HG02943 (cell line): ENCODE results near the gene MCL1.
"Not testable (repeated sequence)": the region's sequence is repeated elsewhere in the genome, so short reads cannot be mapped to it uniquely, and the experiment has no call there.

Experiments used
- ATAC-seq: cut with Tn5 transposase; IDR thresholded peaks from one replicate; pipeline ENCODE4 v1.9.1; 2021; ENCODE audit warnings: mild to moderate bottlenecking, low read depth, moderate library complexity; ENCODE audit not compliant: unreplicated experiment

The MCL1 gene

DNA sequence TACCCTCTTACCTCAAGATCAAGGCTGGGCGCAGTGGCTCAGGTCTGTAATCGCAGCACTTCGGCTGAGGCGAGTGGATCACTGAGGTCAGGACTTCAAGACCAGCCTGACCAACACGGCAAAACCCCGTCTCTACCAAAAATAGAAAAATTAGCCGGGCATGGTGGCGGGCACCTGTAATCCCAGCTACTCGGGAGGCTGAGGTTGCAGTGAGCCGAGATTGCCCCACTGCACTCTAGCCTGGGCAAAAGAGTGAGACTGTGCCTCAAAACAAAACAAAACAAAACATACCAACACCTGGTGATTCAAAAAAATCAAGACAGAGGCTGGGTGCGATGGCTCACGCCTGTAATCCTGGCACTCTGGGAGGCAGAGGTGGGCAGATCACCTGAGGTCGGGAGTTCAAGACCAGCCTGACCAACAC, 5.8 kb downstream of the MCL1 start:
- ATAC-seq = not testable (repeated sequence)

DNA sequence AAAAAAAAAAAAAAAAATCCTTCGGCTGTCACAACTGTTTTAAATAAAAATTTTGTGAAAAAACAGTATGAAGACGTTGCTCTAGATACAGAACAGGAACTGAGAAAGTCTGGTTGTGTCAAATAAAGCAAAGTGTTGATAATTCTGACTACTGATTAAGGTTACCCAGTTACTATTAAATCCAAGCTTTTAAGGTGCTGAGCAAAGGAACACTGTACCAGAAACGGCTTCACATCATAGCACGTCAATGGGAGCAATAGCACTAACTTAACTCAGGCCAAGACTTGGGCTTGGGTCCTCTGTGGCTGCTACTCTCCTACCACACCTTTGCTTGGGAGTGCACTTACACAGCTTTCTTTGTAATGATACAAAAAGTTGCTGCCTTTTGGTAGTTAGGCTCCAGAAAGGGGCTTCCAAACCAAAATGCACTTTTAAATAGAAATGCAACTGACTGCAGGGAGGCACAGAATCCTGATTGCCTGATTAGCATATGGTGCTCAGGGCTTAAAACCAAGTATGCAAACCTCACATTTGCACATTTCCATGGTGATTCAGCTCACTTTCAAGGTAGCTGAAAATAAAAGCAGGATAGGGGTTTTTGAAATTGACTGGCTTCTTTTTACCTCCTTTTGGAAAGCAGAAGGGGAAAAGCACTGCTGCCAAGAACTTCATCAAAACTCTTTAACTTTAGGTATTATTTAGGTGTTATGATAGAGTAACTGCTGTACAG, 6.3 kb downstream of the MCL1 start:
- no peak for ATAC-seq

DNA sequence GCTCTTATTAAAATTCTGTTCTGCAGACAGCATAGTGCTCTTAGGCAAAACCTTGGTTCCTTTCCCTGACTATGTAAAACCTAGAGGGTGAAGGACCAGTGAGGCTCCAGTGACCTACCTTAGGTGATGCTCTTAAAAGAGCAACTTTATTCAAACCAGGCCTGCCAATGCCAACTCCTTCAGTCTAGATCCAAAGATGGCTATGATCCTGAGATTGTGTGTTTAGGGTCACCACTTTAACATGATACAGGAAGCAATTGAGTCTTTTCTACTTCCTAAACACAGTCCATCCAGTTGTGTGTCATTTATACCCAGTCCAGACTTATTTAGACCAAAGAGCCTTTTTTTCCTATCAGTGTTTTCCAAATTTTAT, 10.8 kb downstream of the MCL1 start:
- no peak for ATAC-seq

DNA sequence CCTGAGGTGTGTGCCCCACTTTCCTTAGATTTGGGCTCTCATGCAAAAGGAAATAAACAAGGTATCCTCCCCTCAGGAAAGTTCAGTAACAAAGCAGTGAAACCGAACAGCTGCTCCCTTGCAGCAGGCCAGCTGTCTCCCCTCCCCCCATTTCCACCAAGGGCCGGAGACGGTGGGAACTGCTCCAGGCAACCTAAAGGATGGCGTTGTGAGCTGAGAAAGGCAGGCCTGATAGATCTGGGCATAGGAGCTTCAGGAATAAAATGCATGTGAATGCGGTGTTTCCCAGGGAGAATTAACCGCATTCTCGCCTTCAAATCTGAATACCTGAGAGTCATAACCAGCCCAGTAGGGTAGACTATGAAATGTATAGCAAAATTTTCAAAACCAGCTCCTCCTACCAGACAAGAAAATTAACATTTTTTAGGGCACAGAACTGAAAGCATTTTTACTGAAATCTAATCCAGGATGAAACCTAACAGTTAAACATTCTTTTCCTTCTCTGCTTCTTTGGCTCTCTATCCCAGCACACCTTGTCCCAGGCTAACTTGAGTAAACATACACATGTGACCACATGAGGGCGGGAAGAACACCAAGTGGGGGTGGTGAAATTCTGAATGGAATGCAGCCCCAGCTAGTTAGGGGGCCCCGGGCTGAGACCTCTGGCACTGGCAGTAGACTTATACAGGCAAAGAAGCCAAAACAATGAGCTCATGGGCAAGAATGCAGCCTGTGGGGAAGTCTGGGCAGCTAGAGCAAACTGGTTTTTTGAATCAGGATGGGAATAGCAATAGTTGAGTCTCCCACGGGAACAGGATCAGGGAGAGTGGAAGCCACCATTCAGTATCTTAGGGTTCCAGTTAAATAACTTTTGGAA, 11.5 kb downstream of the MCL1 start:
- peak; percentile 15 for ATAC-seq

DNA sequence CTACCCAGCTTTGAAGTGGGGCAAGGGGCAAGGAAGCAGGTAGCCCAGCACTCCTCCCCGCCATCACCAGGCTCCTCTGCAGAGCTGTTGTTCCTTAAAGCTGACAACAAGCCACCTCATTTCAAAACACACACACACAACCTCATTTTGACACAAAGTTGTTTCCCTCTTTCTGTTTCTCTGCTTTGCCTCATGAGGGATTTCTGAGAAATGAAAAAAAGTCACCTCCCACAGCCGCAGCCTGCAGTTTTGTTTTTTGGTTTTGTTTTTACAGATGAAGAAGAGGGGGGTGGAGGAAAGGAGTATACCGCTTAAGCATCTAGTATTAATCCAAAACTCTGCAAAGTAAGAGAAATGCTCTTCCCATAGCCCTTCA, 12.1 kb downstream of the MCL1 start:
- peak; percentile 30 for ATAC-seq

DNA sequence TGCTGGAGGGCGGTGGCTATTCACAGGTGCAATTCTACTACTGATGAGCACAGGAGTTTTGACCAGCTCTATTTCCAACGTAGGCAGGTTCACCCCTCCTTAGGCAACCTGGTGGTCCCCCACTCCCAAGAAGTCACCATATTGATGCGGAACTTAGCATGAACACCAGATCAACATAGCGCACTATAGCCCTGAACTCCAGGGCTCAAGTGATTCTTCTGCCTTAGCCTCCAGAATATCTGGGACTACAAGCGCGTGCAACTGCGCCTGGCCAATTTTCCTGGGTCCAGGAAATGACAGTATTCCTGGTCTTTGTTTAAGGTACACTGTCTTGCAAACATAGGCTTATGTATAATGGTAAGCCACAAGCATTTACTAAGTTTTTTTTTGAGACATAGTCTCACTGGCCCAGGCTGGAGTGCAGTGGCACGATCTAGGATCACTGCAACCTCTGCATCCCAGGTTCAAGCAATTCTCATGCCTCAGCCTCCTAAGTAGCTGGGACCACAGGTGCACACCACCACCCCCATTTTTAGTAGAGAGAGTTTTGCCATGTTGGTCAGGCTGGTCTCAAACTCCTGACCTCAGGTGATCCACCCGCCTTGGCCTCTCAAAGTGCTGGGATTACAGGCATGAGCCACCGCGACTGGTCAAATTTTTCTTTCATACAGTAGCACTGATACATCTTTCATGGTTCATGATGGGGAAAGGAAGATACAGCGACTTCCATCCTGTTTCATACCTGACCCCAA, 12.6 kb downstream of the MCL1 start:
- no peak for ATAC-seq

DNA sequence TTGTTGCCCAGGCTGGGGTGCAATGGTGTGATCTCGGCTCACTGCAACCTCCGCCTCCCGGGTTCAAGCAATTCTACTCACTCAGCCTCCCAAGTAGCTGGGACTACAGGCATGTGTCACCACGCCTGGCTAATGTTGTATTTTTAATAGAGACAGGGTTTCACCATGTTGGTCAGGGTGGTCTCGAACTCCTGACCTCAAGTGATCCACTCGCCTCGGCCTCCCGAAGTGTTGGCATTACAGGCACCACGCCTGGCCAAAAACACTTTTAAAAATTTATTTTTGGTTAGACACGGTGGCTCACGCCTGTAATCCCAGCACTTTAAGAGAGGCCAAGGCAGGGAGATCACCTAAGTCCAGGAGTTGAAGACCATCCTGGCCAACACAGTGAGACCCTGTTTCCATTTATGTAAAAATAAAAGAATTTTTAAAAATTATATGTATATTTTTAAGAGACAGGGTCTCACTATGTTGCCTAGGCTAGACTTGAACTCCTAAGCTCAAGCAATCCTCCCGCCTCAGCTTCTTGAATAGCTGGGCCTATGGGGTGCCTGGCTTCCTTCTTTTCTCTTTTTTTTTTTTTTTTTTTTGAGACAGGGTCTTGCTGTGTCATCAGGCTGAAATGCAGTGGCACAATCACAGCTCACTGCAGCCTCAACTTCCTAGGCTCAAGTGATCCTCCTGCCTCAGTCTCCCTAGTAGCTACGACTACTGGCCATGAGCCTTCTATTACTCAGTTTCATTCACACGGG, 14.0 kb downstream of the MCL1 start:
- not testable (repeated sequence) for ATAC-seq

DNA sequence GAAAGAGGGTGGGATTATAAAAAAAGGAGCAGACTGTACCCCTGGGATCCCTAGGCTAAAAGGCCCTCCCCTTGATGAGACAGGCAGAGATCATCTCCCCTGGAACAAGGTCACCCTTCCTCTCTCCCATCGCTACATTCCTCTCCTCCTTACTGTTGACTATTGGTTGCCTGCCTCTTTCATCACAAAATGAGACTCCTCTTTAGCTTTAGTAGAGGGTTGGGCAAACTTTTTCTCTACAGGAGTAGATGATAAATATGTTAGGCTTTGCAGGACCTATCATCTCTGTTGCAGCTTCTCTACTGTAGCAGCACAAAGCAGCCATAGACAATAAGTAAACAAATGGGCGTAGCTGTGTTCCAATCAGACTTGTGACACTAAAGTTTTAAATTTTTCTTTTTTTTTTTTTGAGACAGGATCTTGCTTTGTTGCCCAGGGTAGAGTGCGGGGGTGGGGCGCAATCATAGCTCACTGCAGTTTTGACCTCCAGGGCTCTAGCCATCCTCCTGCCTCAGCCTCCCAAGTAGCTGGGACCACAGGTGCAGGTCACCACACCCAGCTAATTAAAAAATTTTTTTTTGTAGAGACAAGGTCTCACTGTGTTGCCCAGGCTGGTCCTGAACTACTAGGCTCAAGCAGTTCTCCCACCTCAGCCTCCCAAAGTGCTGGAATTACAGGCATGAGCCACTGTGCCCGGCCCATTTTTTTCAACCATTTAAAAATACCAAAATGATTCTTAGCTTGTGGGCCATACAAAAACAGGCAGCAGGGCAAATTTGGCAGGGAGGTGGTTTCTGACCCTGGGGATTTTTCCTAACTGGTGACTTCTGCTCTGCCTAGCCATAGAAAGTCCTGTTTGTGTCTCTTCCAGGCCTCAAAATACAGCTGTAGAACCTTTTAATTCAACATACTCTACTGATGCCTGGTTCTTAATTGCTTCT, 15.1 kb downstream of the MCL1 start:
- no peak for ATAC-seq

DNA sequence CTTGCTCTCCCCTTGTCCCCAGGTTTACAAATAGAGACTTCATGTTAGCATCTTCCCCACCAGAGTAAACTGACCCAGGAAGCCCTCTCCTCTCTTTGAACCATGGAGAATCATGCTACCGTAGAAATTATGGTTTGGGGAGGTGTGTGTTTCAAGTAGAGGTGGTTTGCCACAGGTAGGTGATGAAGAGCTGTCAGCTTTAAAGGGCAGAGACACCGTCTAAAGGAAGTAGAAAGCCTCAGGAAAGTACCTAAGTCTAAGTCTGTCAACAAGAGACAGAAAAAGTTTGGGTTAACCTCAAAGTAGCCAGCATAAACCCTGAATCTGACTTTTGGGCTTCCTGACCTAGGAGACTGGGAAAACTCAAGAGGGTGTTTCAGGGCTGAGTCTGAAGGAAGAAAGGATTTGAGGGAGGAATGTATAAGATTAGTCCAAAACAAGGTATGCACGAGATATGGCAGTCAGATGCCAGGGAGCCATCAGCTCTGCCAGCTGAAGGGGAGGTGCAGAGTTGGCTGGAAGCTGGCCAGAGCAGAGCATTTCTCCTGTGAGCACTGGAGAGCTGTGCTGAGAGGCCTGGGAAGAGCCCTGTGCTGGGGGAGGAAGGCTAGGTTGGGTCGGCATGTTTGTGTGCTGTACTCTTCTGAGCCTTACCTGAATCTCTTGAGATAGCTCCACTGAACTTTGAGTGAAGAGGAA, 15.9 kb downstream of the MCL1 start:
- peak; percentile 32 for ATAC-seq

DNA sequence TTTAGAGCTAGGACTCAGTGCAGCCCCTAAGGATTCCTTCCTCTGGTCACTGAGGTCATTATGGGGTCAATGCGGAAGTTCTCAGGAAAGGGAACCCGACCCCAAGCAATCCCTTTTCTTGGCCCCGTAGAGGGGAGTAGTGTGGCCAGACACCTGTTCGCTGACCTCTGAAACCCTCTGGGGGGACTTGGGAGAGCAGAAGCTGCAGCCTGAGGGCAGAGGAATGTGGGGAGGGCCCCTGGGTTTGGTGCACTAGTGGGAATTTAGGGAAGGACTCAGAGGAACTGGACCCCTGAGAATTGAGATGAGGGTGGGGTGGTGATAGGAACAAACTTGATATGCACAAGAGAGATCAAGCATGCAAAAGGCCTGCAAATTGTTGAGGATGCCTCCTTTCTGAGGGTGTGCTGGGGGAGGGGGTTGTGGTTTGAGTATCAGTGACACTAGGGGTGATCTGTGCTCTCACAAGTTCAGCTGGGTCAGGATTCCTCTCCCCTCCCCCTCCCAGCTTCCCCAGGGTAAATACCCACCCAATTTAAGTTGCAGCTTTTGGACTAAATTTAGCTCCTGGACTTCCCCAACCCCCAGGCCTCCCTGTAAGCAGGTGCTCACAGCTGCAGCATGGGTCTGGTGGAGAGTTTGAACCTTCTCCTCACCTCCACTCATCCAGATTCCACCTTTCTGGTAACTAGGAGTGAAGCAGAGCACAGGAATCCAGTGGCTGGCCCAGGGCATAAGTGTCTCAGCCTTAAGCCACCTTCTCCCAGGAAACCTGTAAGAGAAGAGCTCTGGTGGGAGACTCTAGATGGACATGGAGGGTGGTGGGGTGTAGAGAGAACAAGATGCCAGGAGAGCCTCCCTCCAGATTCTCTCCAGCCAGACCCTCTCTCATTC, 16.7 kb downstream of the MCL1 start:
- ATAC-seq = peak; percentile 32

DNA sequence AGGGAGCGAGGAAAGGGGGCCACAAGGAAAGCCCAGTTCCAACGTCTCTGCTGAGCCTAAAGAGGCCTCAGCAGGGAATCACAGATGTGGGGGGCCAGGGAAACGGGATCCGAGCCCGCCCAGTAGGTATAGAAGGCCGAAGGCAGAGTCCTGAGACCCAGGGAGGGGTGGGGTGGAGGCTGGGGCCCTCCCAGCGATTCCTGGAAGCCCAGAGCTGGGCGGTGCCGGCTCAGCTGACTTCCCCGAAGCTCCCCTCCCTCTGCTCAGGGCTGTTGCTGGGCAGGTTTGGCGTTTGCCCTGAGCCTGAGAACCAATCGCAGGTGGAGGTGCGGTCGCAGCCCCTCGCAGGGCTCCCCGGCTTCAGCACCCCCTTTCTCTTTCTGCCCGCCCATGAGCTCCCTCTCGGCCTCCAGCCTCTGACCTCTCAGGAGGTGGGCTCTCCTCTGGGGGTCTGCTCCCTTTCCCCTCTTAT, 17.4 kb downstream of the MCL1 start:
- peak; percentile 37 for ATAC-seq

DNA sequence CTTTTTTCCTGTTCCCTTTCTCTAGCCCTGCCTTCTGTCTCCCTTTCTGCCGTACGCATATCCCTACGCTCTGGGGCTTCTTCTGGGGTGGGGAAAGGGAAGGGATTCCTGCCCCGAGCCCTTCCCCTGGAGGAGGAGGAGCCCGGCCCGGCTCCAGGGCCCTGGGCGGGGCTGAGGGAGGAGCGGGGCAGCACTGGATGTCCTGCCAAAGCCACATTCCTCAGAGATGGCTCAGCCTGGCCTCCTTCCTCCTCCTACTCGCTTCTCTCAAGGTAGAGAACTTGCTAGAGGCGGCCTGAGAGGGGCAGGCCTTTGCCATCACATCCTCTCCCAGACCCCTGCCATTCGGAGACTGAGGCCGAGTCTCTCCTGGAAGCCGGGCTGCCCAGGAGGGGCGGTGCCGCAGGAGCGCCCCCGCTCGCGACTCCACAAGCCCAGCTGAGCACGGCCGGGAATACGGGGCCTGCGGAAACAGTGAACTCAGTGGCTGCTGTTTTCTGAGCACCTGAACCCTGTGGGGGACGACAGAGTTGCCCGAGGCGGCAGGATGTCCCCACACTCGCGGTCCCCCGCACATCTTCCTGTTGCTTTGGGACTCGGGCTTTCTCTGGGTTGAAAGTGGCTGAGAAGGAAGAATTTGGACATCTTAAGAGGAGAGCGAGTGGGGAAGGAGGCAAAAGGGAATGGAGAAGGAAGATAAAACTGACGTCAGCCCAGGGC, 18.0 kb downstream of the MCL1 start:
- ATAC-seq = no peak

DNA sequence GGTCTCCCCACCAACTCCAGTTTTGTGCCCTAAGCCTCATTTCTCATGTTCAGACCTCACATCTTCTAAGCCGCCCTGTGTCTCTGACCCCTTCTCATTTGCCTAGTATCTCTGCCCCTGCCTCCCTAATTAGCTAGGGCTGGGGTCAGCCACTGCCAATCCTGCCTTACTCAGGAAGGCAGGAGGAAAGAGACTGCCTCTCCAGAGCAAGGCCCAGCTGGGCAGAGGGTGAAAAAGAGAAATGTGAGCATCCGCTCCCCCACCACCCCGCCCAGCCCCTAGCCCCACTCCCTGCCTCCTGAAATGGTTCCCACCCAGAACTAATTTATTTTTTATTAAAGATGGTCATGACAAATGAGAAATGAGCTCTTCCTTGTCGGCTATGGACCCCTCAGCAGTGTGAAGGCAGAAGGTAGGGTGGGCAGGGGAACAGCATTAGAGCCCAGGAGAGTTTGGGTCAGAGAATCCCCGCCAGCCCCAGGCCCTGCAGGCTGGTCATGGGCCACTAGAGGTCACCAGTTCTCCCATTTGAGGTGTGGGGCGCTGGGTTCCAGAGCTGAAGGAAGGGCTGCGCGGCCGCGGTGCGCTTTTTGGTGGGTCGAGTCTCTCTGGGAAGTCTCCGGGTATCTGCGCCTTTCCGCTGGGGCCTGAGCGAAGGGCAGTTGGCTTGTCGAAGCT, 18.7 kb downstream of the MCL1 start:
- ATAC-seq = no peak

DNA sequence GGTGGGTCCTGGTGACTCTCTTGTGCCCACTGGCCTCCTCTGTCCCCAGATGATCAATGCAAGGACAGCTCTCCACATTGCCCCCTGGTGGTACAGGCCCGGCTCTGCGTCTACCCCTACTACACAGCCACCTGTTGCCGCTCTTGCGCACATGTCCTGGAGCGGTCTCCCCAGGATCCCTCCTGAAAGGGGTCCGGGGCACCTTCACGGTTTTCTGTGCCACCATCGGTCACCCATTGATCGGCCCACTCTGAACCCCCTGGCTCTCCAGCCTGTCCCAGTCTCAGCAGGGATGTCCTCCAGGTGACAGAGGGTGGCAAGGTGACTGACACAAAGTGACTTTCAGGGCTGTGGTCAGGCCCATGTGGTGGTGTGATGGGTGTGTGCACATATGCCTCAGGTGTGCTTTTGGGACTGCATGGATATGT, 19.4 kb downstream of the MCL1 start:
- no peak for ATAC-seq

DNA sequence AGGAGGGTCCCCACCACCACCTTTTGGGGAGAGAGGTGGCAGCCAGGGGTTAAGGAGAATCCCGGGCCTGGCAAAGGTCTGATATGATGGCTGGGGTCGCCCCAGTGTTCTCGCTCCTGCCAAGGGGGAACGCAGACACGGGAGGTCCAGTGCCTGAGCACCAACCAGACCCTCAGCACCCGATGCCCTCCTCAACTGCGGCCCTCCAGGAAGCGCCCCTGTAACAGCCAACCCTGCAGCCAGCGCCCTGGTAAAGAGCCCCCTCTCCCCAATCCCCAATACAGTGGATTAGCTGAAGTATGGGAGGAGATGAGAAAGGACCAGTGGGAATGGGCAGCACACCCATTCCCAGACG, 19.8 kb downstream of the MCL1 start:
- no peak for ATAC-seq
